Measurements from ENCODE around the gene BTN1A1.
A peak's percentile ranks its signal among the peaks of the same experiment; 100 is the strongest.
"Not testable (repeated sequence)": the region's sequence is repeated elsewhere in the genome, so short reads cannot be mapped to it uniquely, and the experiment has no call there.

The BTN1A1 gene

DNA sequence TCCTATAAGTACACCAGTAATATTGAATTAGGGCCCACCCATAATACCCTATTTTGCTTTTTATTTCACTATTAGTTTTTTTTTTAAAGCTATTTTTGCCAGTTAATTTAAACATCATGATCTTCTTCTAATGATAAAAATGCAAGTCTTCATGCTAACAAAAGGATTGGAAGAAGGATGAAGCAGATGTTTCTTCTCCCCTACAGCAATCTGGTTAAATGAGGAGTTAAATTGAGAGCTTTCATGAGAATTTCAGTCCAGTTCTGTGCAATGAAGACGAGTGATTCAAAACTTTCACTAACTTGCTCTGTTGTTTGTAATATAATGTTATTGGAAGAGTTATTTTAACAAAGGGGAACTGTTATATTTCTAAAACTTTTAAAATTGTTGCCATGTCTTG lies 41.5 kb downstream of the BTN1A1 start:
- no peak for DNase-seq

DNA sequence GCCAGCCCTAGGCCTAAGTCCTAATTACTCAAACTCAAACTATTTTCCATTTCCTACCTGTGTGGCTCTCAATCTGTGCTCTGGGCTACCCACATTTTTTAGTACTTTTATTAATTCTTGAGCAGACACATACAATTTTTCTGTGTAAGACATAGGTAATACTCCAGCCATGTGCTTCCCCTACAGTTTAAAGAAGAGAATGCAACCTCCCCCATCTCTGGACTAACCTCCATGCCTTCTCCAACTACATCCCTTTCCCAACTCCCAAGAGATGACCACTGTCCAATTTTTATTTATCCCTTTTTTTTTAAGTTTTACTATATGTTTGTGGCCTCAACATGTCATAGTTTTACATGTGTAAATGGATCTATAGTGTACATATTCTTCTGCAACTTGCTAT lies 43.9 kb downstream of the BTN1A1 start:
- DNase-seq: no peak

DNA sequence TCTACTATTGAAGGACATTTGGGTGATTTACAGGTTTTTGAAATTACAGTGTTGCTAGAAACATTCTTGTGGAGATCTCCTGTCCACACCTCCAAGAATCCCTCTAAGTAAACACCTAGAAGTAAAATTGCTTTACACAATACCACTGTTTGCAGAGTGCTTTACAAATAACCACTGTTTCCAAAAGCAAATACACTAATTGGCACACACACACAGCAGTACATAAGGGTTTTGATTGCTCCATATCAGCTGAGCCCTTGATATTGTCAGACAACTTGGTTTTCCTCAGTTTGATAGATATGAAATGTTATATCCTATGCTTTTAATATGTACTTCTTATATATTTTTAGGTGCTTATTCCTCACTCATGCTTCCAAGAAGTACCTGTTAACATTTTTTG lies 44.4 kb downstream of the BTN1A1 start:
- no peak for DNase-seq

DNA sequence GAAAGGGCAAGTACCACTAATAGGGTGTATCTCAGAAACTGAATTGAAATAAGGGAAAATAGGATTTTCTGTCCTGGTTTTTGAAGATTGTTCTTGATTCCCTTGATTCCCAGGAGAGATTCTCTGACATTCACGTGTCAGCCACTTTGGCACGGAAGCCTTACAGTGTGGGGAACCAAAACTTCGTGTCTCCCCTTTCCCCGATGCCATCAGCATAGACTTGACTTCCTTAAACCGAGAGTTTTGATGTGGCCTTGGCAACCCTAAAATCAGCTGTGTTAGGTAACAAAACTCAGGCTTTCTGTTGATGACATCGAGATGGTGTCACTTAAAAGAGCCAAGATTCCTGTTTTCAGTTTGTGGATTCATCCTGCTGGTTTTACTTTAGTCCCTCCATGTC lies 45.5 kb downstream of the BTN1A1 start:
- no peak for DNase-seq

- not testable (repeated sequence) for DNase-seq
These were observed 47.3 kb downstream of the BTN1A1 start for GRCh38 chr6:26547363-26547762.

DNA sequence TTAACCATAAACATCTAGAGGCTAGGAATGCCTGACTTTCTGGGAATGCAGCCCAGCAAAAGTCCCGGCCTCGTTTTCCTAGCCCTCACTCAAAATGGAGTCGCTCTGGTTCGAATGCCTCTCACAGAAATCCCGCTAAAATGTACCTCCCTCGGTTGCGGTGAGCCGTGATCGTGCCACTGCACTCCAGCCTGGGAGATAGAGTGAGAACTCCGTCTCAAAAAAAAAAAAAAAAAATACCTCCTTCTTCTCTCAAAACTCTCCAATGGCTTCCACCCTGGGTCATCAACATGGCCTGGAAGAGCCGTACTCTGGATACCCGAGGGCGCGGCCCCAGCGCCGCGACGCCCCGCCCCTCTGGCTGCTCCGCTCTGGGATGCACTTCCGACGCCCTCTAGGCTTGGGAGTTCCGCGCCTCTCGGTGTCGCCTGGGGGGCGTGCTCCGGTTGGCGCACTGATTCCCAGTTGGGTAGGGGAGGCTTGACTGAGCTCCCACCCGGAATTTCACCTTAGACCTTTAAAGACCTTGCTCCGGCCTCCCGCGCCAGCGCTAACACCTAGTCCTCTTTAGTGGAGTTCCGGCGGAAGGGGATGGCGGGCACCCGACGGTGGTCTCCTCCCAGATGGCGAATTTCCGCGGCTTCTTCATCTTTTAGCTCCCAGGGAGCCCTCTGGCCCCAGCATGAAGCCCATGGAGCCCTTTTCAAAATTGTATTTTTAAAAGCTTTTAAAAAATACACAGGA lies 50.3 kb downstream of the BTN1A1 start:
- no peak for DNase-seq

DNA sequence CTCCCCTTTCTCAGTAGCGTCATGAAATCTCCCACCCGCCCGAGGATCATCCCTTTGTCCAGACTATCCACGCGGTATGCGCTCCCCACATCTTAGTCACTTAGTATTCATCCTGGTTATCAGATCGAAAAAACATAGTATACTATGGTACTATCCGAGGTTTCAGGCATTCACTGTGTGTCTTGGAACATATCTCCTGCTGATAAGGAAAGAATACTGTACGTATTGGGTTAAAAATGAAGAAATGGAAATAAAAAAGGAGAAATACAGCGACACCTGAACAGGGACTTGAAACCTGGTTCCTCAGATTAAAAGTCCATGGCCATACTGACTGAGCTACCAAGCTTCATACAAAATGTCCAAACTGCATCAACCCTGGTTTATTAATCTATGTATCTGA lies 52.1 kb downstream of the BTN1A1 start:
- no peak for DNase-seq

DNA sequence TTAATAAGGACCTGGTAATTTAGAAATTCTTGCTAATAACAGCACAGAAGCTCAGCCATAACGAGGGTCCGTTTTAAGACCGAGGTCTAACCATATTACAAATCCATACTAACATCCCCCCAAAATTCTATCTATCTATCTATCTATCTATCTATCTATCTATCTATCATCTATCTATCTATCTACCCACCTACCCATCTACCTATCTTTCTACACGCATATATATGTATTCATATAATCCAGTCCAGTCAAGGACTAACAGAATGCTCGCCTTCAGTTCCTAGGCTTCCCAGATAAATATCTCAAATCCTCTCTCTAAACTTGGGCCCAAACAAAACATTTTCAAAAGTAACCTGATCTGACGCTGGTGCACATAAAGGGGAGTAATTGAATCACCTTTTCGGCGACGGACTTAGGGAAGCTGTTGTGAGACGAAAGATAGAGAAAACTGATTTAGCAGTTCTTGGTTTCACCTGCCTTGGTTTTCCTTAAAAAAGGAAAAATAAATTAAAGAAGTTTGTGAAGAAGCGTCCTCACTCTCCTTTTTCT lies 52.6 kb downstream of the BTN1A1 start:
- DNase-seq: no peak

DNA sequence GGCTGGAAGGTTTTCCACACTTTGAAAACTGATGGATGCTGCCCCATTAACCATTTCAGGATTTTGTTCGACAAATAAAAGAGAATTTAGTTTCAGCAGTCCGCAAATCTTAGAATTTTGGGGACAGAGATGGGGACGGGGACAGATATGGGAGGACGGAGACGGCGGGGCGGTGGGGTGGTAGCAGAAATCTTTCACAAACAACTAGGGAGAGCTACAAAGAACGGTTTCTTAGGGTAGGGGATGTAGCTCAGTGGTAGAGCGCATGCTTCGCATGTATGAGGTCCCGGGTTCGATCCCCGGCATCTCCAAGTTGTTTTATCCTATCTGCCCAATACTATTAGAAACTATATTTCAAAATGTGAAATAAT lies 53.1 kb downstream of the BTN1A1 start:
- DNase-seq: peak; percentile 66

- DNase-seq: peak; percentile 91
These were observed 53.7 kb downstream of the BTN1A1 start for GRCh38 chr6:26553635-26554446.

DNA sequence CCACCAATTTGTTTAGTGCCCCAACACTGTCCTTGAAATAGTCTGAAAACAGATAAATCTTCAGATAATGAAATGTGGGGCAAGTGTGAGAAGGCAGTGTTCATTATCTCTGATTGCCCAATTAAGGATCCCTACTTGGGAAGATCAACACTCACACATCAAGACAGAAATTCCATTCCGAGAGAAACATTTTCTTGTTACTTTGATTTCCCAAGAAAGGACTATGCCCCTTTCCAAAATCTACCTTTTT lies 54.3 kb downstream of the BTN1A1 start:
- no peak for DNase-seq

GRCh38 chr6:26554697-26555504 lies 54.8 kb downstream of the BTN1A1 start:
- DNase-seq: peak; percentile 29

DNA sequence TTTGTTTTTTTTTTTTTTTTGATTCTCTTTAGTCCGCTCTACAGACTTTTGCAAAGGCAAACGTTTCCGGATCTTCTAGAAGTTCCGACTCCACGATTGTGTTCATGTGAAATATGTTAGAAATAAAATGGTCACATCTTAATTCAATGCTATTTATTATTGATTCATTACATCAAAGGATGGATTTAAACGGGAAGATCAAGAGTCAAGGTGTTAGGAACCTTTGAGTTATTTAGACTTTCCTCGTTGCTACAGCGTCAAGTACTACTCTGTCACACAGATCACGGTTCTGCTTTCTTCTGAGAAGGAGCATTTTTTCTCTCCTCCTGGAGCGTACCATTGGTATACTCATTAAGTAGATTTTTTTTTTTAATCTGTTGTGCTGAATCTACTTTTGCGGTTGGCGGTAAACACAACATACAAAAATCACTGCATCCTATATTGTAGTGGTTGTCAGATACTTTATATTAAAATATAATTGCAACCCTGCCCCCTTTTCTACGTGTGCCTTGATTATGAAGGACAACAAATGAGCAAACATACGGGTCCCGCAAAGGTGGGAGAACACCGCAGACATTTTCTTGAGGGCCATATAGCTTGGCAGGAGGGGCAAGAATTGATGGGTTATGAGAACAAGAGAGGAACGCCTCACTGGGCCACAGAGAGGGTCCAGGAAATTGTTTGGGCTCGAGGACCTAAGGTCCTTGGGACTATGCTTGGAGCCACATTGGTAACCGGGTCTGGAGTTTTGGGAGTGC lies 55.6 kb downstream of the BTN1A1 start:
- DNase-seq: no peak

DNA sequence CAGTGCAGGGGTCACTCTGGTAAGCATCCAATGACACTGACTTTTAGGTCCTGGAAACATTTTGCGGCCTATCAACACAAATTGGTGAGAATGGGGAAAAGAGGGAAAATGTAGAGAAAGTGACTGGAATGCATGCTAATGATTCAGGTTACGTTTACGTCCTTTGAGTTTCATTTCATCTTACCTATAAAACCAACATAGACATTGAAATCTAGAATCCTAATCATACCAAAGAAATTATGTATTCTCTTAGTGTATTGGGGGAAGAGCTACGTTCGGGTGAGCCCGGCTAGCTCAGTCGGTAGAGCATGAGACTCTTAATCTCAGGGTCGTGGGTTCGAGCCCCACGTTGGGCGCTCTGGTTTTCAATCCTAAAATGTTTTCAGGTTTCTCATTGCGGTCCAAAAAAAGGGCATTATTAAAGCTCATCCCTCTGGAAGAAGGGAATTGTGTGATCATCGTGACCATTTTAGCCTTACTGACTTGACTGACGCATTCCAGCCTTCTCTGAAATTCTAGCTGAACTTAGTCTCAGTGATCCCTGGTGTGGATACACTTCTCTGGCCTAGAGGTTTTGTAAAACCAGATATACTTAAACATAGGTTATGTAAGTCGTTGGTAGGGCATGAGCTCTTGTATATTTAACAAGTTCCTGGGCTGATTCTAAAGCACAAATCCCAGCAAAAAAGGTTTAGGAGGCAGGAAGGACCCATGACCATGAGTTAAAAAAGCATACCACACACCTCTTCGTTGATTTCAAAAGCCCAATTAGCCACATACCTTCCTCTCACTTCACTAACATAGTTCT lies 56.4 kb downstream of the BTN1A1 start:
- peak; percentile 83 for DNase-seq
